ENCODE data around the gene ZBTB38. TPM values are rescaled to one million over a fixed set of nuclear protein-coding genes. Genes with fewer than 3 reads are reported as not detected.
A peak's percentile ranks its signal among the peaks of the same experiment; 100 is the strongest.

ZBTB38 gene
- total and polyA plus RNA-seq, 2 of the 13 experiments (the other 11 are each of a cell fraction or from before 2014, with no cell fraction given), result 26.8 to 51.7 TPM

DNA sequence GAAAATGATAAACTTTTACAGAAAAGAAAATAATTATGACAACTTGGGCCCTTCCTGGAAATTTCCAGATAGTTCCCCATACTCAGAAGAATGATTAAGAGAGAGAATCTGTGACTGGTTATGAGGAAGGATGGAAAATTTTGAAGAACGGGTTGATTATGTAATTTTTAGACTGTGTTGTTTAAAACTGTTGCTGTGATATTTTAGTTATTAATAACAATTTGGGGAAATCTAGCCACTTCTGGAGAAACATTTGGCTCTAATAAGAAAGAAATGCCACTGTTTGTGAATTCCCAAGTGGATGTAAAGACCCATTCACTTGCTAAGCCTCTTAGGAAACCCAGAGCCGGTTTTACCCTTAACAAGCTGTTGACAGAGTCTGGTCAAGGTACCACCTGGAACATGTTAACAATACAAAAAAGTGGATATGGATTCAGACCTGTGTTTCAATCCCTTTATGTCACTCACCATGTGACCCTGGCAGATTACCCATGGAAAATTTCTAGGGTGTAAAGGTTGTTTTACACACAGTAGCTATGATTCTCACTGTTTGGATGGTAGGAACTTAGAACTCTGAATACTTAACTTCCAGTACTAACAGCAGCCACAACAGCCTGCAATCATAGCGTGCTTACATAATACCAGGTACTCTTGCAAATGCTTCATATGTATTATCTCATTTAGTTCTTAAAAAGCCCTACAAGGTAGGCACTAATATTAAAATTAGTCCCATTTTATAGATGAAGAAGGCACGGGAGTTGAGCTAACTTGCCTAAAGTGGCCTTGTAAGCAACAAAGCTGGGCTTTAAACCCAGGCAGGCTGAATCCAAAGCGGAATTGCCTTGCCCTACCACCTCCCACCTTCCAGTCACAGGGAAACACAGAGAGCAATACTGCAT, 32.0 kb downstream of the ZBTB38 start (continued):
- TF ChIP-seq, protein P1, sequence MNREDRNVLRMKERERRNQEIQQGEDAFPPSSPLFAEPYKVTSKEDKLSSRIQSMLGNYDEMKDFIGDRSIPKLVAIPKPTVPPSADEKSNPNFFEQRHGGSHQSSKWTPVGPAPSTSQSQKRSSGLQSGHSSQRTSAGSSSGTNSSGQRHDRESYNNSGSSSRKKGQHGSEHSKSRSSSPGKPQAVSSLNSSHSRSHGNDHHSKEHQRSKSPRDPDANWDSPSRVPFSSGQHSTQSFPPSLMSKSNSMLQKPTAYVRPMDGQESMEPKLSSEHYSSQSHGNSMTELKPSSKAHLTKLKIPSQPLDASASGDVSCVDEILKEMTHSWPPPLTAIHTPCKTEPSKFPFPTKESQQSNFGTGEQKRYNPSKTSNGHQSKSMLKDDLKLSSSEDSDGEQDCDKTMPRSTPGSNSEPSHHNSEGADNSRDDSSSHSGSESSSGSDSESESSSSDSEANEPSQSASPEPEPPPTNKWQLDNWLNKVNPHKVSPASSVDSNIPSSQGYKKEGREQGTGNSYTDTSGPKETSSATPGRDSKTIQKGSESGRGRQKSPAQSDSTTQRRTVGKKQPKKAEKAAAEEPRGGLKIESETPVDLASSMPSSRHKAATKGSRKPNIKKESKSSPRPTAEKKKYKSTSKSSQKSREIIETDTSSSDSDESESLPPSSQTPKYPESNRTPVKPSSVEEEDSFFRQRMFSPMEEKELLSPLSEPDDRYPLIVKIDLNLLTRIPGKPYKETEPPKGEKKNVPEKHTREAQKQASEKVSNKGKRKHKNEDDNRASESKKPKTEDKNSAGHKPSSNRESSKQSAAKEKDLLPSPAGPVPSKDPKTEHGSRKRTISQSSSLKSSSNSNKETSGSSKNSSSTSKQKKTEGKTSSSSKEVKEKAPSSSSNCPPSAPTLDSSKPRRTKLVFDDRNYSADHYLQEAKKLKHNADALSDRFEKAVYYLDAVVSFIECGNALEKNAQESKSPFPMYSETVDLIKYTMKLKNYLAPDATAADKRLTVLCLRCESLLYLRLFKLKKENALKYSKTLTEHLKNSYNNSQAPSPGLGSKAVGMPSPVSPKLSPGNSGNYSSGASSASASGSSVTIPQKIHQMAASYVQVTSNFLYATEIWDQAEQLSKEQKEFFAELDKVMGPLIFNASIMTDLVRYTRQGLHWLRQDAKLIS (CRISPR knock-in tag; IDR thresholded peaks at IDR 0.05), result peak; percentile 67; the same call in 1 of the 2 replicates
- TF ChIP-seq SAFB2 (CRISPR knock-in tag; IDR thresholded peaks at IDR 0.05; ENCODE audit: borderline replicate concordance, low read depth), result no peak
- peak in 1 of 2 experiments; percentile 64; a peak in 1 of 4 replicates for TF ChIP-seq KLF16 (CRISPR knock-in tag; IDR thresholded peaks at IDR 0.05)
- no peak; the same call in 1 of the 2 replicates for TF ChIP-seq ZNF558 (CRISPR knock-in tag; IDR thresholded peaks at IDR 0.05; ENCODE audit: borderline replicate concordance)
- peak; percentile 67 for TF ChIP-seq HDAC2 (CRISPR knock-in tag; IDR thresholded peaks at IDR 0.05)
- TF ChIP-seq GFI1 (CRISPR knock-in tag; IDR thresholded peaks at IDR 0.05; ENCODE audit: borderline replicate concordance), result peak; percentile 20; the same call in 1 of the 2 replicates
- 0 out of 2 replicates have a peak, but pooled peaks have one; percentile 33 for TF ChIP-seq RERE (CRISPR knock-in tag; IDR thresholded peaks at IDR 0.05; ENCODE audit: low read depth)
- TF ChIP-seq SKI (IDR thresholded peaks at IDR 0.05; ENCODE audit: partially characterized antibody), result peak; percentile 54
- TF ChIP-seq ZNF556 (CRISPR knock-in tag; IDR thresholded peaks at IDR 0.05; ENCODE audit: borderline replicate concordance), result 0 out of 2 replicates have a peak, but pooled peaks have one; percentile 62
- TF ChIP-seq ZKSCAN1 (IDR thresholded peaks at IDR 0.05; ENCODE audit: low read length), result no peak; the same call in 1 of the 2 replicates
- 0 out of 2 replicates have a peak, but pooled peaks have one; percentile 49 for TF ChIP-seq ZNF670 (CRISPR knock-in tag; IDR thresholded peaks at IDR 0.05; ENCODE audit: borderline replicate concordance)
- peak; percentile 65 for TF ChIP-seq DRAP1 (CRISPR knock-in tag; IDR thresholded peaks at IDR 0.05)
- TF ChIP-seq ZNF878 (CRISPR knock-in tag; IDR thresholded peaks at IDR 0.05), result peak; percentile 42; the same call in 1 of the 2 replicates
- no peak for TF ChIP-seq GTF2F1 (IDR thresholded peaks at IDR 0.05; ENCODE audit: low read length)
- TF ChIP-seq, protein P2, sequence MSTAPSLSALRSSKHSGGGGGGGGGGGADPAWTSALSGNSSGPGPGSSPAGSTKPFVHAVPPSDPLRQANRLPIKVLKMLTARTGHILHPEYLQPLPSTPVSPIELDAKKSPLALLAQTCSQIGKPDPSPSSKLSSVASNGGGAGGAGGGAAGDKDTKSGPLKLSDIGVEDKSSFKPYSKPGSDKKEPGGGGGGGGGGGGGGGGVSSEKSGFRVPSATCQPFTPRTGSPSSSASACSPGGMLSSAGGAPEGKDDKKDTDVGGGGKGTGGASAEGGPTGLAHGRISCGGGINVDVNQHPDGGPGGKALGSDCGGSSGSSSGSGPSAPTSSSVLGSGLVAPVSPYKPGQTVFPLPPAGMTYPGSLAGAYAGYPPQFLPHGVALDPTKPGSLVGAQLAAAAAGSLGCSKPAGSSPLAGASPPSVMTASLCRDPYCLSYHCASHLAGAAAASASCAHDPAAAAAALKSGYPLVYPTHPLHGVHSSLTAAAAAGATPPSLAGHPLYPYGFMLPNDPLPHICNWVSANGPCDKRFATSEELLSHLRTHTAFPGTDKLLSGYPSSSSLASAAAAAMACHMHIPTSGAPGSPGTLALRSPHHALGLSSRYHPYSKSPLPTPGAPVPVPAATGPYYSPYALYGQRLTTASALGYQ (CRISPR knock-in tag; IDR thresholded peaks at IDR 0.05), result peak; percentile 49; the same call in 1 of the 2 replicates
- TF ChIP-seq MIXL1 (CRISPR knock-in tag; IDR thresholded peaks at IDR 0.05), result peak; percentile 27; the same call in 1 of the 2 replicates

All from HepG2 (cell line).